ENCODE measurements around the gene SCYGR5. TPM values are rescaled to one million over a fixed set of nuclear protein-coding genes. Genes with fewer than 3 reads are reported as not detected.

SCYGR5 gene
- total RNA-seq, 4 donors from 2014 or later, result not detected

- Histone ChIP-seq H3K4me1 (no peaks in the 10 kb centered on the region), H3K36me3 (no peaks in the 10 kb centered on the region), H3K27ac (no peak overlapping the region), H3K4me3 (no peak overlapping the region), H3K9me3 (no peaks in the 10 kb centered on the region), H3K27me3 (no peaks in the 10 kb centered on the region)
- 93% methylated on average over 3 of the region's 3 CpGs for WGBS
- no peak for DNase-seq (ENCODE audit: low spot score in 2 of 2)
- TF ChIP-seq, protein P1, sequence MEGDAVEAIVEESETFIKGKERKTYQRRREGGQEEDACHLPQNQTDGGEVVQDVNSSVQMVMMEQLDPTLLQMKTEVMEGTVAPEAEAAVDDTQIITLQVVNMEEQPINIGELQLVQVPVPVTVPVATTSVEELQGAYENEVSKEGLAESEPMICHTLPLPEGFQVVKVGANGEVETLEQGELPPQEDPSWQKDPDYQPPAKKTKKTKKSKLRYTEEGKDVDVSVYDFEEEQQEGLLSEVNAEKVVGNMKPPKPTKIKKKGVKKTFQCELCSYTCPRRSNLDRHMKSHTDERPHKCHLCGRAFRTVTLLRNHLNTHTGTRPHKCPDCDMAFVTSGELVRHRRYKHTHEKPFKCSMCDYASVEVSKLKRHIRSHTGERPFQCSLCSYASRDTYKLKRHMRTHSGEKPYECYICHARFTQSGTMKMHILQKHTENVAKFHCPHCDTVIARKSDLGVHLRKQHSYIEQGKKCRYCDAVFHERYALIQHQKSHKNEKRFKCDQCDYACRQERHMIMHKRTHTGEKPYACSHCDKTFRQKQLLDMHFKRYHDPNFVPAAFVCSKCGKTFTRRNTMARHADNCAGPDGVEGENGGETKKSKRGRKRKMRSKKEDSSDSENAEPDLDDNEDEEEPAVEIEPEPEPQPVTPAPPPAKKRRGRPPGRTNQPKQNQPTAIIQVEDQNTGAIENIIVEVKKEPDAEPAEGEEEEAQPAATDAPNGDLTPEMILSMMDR (IDR thresholded peaks at IDR 0.05), result no peak
- TF ChIP-seq EP300 (IDR thresholded peaks at IDR 0.05) (no peak), POLR2A (IDR thresholded peaks at IDR 0.05) (no peak)
Measured at GRCh38 chr2:227677928-227678327, 11.3 kb downstream of the SCYGR5 start.

- no peaks in the 10 kb centered on the region for H3K27me3 ChIP-seq
- H3K4me1 ChIP-seq, result no peaks in the 10 kb centered on the region
- 62% methylated on average over 5 of the region's 5 CpGs for WGBS
- H3K36me3 ChIP-seq, result no peaks in the 10 kb centered on the region
- H3K27ac ChIP-seq, result no peak overlapping the region
- H3K9me3 ChIP-seq, result no peaks in the 10 kb centered on the region
- no peak for TF ChIP-seq EP300 (IDR thresholded peaks at IDR 0.05)
- DNase-seq (ENCODE audit: low spot score in 2 of 2), result no peak
- no peak overlapping the region for H3K4me3 ChIP-seq
Measured at GRCh38 chr2:227684258-227684657, 17.7 kb downstream of the SCYGR5 start.

GRCh38 chr2:227687189-227687588 lies 20.6 kb downstream of the SCYGR5 start:
- Histone ChIP-seq H3K9me3 (no peaks in the 10 kb centered on the region), H3K4me3 (no peak overlapping the region), H3K27ac (no peak overlapping the region), H3K27me3 (no peaks in the 10 kb centered on the region), H3K36me3 (no peaks in the 10 kb centered on the region), H3K4me1 (no peaks in the 10 kb centered on the region)
- no peak for TF ChIP-seq POLR2A (IDR thresholded peaks at IDR 0.05)
- TF ChIP-seq POLR2AphosphoS5 (IDR thresholded peaks at IDR 0.05), result no peak
- TF ChIP-seq EP300 (IDR thresholded peaks at IDR 0.05), result no peak
- TF ChIP-seq, protein P1 (IDR thresholded peaks at IDR 0.05), result no peak
- 76% methylated on average over 3 of the region's 3 CpGs for WGBS
- no peak for DNase-seq (ENCODE audit: low spot score in 2 of 2)

- Histone ChIP-seq H3K36me3 (no peaks in the 10 kb centered on the region), H3K27ac (no peak overlapping the region), H3K4me3 (no peak overlapping the region), H3K4me1 (no peaks in the 10 kb centered on the region), H3K9me3 (no peaks in the 10 kb centered on the region), H3K27me3 (no peaks in the 10 kb centered on the region)
- DNase-seq (ENCODE audit: low spot score in 2 of 2), result no peak
- TF ChIP-seq POLR2AphosphoS5 (IDR thresholded peaks at IDR 0.05), result no peak
- TF ChIP-seq EP300 (IDR thresholded peaks at IDR 0.05), result no peak
- TF ChIP-seq, protein P1 (IDR thresholded peaks at IDR 0.05), result no peak
- TF ChIP-seq POLR2A (IDR thresholded peaks at IDR 0.05), result no peak
- 28% methylated on average over 2 of the region's 2 CpGs for WGBS
Measured at GRCh38 chr2:227696990-227697679, 30.5 kb downstream of the SCYGR5 start.

- TF ChIP-seq POLR2AphosphoS5 (IDR thresholded peaks at IDR 0.05) (no peak), EP300 (IDR thresholded peaks at IDR 0.05) (no peak), POLR2A (IDR thresholded peaks at IDR 0.05) (no peak)
- TF ChIP-seq, protein P1 (IDR thresholded peaks at IDR 0.05), result no peak
- DNase-seq (ENCODE audit: low spot score in 2 of 2), result no peak
- Histone ChIP-seq H3K9me3 (no peaks in the 10 kb centered on the region), H3K27ac (no peak overlapping the region), H3K4me3 (no peak overlapping the region), H3K27me3 (no peaks in the 10 kb centered on the region), H3K4me1 (peaks cover 14% of the 10 kb centered on the region), H3K36me3 (no peaks in the 10 kb centered on the region)
- WGBS, result 82% methylated on average over 3 of the region's 3 CpGs
Measured at GRCh38 chr2:227701556-227701955, 35.0 kb downstream of the SCYGR5 start.

Data from suprapubic skin (tissue), 4 donors.